ENCODE data around the gene FAM13A.

FAM13A gene

GRCh38 chr4:88722828-88723227 lies 334.2 kb downstream of the FAM13A start:
- no peak for TF ChIP-seq CTCF (IDR thresholded peaks at IDR 0.05; ENCODE audit: control extremely low read depth, extremely low read depth, low read depth, missing control alignments)
- CTCF ChIA-PET, result interaction anchor here (1.0 kb wide), 1 partner anchor 32 kb away, joined by 3 read pairs; no protein-coding TSS in a partner anchor
- DNase-seq (ENCODE audit: extremely low spot score), result no peak
- POLR2A ChIA-PET, result no interaction called here

- no peak for DNase-seq (ENCODE audit: extremely low spot score)
- TF ChIP-seq CTCF (IDR thresholded peaks at IDR 0.05; ENCODE audit: control extremely low read depth, extremely low read depth, low read depth, missing control alignments), result no peak
- ChIA-PET CTCF (no interaction called here), POLR2A (no interaction called here)
Observed at GRCh38 chr4:88722276-88722780, 334.7 kb downstream of the FAM13A start.

GRCh38 chr4:88720451-88721428 lies 336.2 kb downstream of the FAM13A start:
- no peak for DNase-seq (ENCODE audit: extremely low spot score)
- ChIA-PET CTCF (interaction anchor here (0.6 to 0.8 kb wide), 2 partner anchors 15 to 25 kb away, joined by 3 read pairs; no protein-coding TSS in a partner anchor), POLR2A (no interaction called here)
- TF ChIP-seq CTCF (IDR thresholded peaks at IDR 0.05; ENCODE audit: control extremely low read depth, extremely low read depth, low read depth, missing control alignments), result no peak

GRCh38 chr4:88719381-88719780 lies 337.6 kb downstream of the FAM13A start:
- ChIA-PET CTCF (no interaction called here), POLR2A (no interaction called here)
- no peak for TF ChIP-seq CTCF (IDR thresholded peaks at IDR 0.05; ENCODE audit: control extremely low read depth, extremely low read depth, low read depth, missing control alignments)
- DNase-seq (ENCODE audit: extremely low spot score), result no peak

- POLR2A ChIA-PET, result no interaction called here
- DNase-seq (ENCODE audit: extremely low spot score), result no peak
- CTCF ChIA-PET, result interaction anchor here (1.3 kb wide), 1 partner anchor 25 kb away, joined by 4 read pairs; no protein-coding TSS in a partner anchor
- no peak for TF ChIP-seq CTCF (IDR thresholded peaks at IDR 0.05; ENCODE audit: control extremely low read depth, extremely low read depth, low read depth, missing control alignments)
Observed at GRCh38 chr4:88718098-88718497, 338.9 kb downstream of the FAM13A start.

- TF ChIP-seq CTCF (IDR thresholded peaks at IDR 0.05; ENCODE audit: control extremely low read depth, extremely low read depth, low read depth, missing control alignments), result no peak
- DNase-seq (ENCODE audit: extremely low spot score), result no peak
- ChIA-PET POLR2A (no interaction called here), CTCF (interaction anchor here (1.2 to 1.5 kb wide), 2 partner anchors 10 kb away, joined by 3 read pairs; no protein-coding TSS in a partner anchor)
Observed at GRCh38 chr4:88713782-88714181, 343.2 kb downstream of the FAM13A start.

All from GM10248 (cell line).